ENCODE data around the gene MAN2B2. TPM values are rescaled to one million over a fixed set of nuclear protein-coding genes. Genes with fewer than 3 reads are reported as not detected.

MAN2B2 gene
- total and polyA plus RNA-seq, 7 donors = 3.0 to 24.3 (median 18.7) TPM

DNA sequence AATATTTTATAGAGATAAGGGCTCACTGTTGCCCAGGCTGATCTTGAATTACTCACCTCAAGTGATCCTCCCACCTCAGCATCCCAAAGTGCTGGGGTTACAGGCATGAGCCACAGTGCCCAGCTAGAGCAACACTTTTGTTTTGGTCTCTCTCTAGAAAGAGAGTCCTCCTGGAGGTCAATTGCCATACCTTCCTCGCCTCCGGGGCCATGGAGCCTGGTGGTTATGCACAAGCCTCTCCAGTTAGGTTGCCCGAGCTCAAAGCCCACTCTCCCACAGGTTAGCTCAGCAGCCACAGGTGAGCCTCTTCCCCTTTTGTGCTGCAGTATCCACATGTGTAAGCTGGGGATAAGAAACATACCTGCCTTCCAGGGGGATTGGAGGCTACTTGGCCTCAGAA is 24.2 kb upstream of the MAN2B2 start:
- Histone ChIP-seq H3K27ac (no peak overlapping the region), H3K27me3 (peaks cover 0 to 53% (median 3%) of the 10 kb centered on the region in 3 donors), H3K9me3 (peaks cover 0 to 4% (median 0%) of the 10 kb centered on the region in 4 donors), H3K36me3 (no peaks in the 10 kb centered on the region), H3K4me3 (no peak overlapping the region), H3K4me1 (no peaks in the 10 kb centered on the region)
- DNase-seq = no peak
- no peak for TF ChIP-seq EP300 (IDR thresholded peaks at IDR 0.05)
- TF ChIP-seq POLR2AphosphoS5 (IDR thresholded peaks at IDR 0.05) = no peak
- no peak for TF ChIP-seq POLR2A (IDR thresholded peaks at IDR 0.05)
- TF ChIP-seq, protein P1, sequence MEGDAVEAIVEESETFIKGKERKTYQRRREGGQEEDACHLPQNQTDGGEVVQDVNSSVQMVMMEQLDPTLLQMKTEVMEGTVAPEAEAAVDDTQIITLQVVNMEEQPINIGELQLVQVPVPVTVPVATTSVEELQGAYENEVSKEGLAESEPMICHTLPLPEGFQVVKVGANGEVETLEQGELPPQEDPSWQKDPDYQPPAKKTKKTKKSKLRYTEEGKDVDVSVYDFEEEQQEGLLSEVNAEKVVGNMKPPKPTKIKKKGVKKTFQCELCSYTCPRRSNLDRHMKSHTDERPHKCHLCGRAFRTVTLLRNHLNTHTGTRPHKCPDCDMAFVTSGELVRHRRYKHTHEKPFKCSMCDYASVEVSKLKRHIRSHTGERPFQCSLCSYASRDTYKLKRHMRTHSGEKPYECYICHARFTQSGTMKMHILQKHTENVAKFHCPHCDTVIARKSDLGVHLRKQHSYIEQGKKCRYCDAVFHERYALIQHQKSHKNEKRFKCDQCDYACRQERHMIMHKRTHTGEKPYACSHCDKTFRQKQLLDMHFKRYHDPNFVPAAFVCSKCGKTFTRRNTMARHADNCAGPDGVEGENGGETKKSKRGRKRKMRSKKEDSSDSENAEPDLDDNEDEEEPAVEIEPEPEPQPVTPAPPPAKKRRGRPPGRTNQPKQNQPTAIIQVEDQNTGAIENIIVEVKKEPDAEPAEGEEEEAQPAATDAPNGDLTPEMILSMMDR (IDR thresholded peaks at IDR 0.05) = no peak
- 88 to 90% methylated on average over 3 of the region's 3 CpGs for WGBS, 2 donors
- intact Hi-C loops (cut with DNase I) = no loop called here

DNA sequence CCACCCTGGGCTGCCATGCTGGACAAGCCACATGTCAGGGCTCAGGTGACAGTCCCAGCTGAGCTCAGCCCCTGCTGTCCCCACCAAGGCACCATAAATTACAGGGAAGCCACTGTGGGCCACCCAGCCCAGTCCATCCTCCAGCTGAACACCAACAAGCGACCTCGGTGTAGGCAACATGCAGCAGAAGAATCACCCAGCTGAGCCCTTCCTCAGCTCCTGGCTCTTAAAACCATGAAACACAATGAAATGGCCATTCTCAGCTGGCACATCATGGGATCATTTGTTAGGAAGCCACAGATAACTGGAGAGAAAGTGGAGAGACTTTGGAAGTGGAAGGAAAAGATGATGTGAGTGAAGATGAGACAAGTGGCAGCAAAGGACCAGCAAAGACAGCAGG is 23.3 kb upstream of the MAN2B2 start:
- DNase-seq = no peak
- Histone ChIP-seq H3K36me3 (no peaks in the 10 kb centered on the region), H3K27ac (no peak overlapping the region), H3K4me3 (no peak overlapping the region), H3K27me3 (peaks cover 0 to 59% (median 3%) of the 10 kb centered on the region in 3 donors), H3K4me1 (no peaks in the 10 kb centered on the region), H3K9me3 (peaks cover 0 to 4% (median 0%) of the 10 kb centered on the region in 4 donors)
- TF ChIP-seq POLR2AphosphoS5 (IDR thresholded peaks at IDR 0.05) = no peak
- TF ChIP-seq EP300 (IDR thresholded peaks at IDR 0.05) = no peak
- TF ChIP-seq POLR2A (IDR thresholded peaks at IDR 0.05) = no peak
- TF ChIP-seq, protein P1 (IDR thresholded peaks at IDR 0.05) = no peak
- WGBS, 2 donors = 95 to 97% methylated on average over 2 of the region's 2 CpGs
- intact Hi-C loops (cut with DNase I) = no loop called here

DNA sequence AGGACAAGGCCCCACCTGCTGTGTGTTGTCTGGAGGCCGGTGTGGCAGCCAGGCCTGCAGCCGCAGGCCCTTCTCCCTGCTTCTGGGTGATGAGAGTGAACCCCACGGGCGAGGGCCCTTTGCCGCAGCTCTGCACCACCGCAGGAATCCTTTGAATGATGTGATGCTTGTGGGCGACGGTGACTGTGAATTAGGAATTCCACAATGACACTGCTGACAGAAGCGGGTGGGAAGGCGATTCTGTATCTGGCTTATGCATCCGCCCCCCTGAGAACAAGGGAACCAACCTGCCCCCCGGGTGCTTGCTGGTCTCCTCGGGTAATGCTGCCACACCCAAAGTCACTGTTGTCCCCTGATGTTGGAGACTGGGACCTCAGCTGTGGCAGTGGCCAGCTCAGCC is 19.5 kb upstream of the MAN2B2 start:
- no peaks in the 10 kb centered on the region for H3K4me1 ChIP-seq
- H3K9me3 ChIP-seq = peaks cover 0 to 4% (median 0%) of the 10 kb centered on the region in 4 donors
- TF ChIP-seq EP300 (IDR thresholded peaks at IDR 0.05) (no peak), POLR2A (IDR thresholded peaks at IDR 0.05) (no peak), POLR2AphosphoS5 (IDR thresholded peaks at IDR 0.05) (no peak)
- TF ChIP-seq, protein P1 (IDR thresholded peaks at IDR 0.05) = no peak
- H3K36me3 ChIP-seq = no peaks in the 10 kb centered on the region
- H3K27me3 ChIP-seq = peaks cover 0 to 80% (median 7%) of the 10 kb centered on the region in 3 donors
- intact Hi-C loops (cut with DNase I) = no loop called here
- no peak overlapping the region for H3K27ac ChIP-seq
- H3K4me3 ChIP-seq = no peak overlapping the region
- no peak for DNase-seq
- 76 to 84% methylated on average over 13 of the region's 13 CpGs for WGBS, 2 donors

DNA sequence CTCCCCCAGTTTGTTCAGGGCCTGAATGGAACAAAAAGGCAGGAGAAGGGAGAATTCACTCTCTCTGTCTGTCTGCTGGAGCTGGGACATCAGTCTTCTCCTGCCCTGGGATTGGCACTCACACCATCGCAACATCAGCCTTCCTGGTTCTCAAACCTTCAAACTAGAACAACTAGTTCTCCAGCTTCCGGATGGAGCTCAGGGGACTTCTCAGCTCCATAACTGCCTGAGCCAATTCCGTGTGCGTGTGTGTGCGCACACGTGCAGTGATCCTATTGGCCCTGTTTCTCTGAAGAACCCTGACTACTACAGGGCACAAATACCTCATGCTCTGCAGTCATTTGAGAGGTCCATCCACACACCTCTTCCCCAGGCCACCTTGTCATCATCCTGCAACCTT is 18.7 kb upstream of the MAN2B2 start:
- DNase-seq = no peak
- no peak overlapping the region for H3K4me3 ChIP-seq
- no peaks in the 10 kb centered on the region for H3K4me1 ChIP-seq
- H3K36me3 ChIP-seq = no peaks in the 10 kb centered on the region
- H3K27ac ChIP-seq = no peak overlapping the region
- WGBS, 2 donors = 54 to 74% methylated on average over 6 of the region's 6 CpGs
- H3K9me3 ChIP-seq = peaks cover 0 to 4% (median 0%) of the 10 kb centered on the region in 4 donors
- intact Hi-C loops (cut with DNase I) = no loop called here
- no peak for TF ChIP-seq POLR2A (IDR thresholded peaks at IDR 0.05)
- no peak for TF ChIP-seq POLR2AphosphoS5 (IDR thresholded peaks at IDR 0.05)
- no peak for TF ChIP-seq EP300 (IDR thresholded peaks at IDR 0.05)
- TF ChIP-seq, protein P1 (IDR thresholded peaks at IDR 0.05) = no peak
- peaks cover 0 to 81% (median 7%) of the 10 kb centered on the region in 3 donors for H3K27me3 ChIP-seq

DNA sequence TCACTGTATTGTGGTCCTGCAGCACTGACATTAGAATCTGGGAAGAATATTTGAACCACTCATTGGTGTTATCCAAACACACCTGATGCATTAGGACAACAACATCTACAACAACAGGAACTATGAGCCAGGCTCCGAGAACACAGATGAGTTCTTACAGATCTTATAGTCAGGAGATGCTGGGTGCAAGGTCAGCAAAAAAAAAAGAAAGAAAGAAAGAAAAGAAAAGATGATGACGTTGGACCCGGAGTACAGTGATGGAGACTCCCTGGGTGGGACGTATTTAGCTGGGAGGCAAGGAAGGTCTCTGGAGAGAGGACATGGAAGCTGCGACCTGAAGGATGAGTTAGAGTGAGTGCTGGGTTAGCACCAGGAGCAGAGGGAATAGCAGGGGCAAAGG is 17.8 kb upstream of the MAN2B2 start:
- H3K9me3 ChIP-seq = no peaks in the 10 kb centered on the region
- no peaks in the 10 kb centered on the region for H3K4me1 ChIP-seq
- peaks cover 0 to 82% (median 13%) of the 10 kb centered on the region in 3 donors for H3K27me3 ChIP-seq
- no peak for DNase-seq
- WGBS, 2 donors = 69 to 76% methylated on average over 5 of the region's 5 CpGs
- no peaks in the 10 kb centered on the region for H3K36me3 ChIP-seq
- H3K4me3 ChIP-seq = no peak overlapping the region
- TF ChIP-seq POLR2A (IDR thresholded peaks at IDR 0.05) (no peak), EP300 (IDR thresholded peaks at IDR 0.05) (no peak), POLR2AphosphoS5 (IDR thresholded peaks at IDR 0.05) (no peak)
- TF ChIP-seq, protein P1 (IDR thresholded peaks at IDR 0.05) = no peak
- no peak overlapping the region for H3K27ac ChIP-seq
- intact Hi-C loops (cut with DNase I) = no loop called here

Data from sigmoid colon (tissue), 7 donors.